Stimulated activated CD8-positive, alpha-beta memory T cell treated with anti-CD3 and anti-CD28 coated beads, Interleukin-12 subunit alpha, Interleukin-12 subunit beta, amount 100 ng/mL, for 1 hour (primary cell): ENCODE data around the gene DIO2.

Experiments used
- DNase-seq: peaks from one replicate; pipeline ENCODE4 v3.0.0-alpha.2; 2020; ENCODE audit warnings: low read depth

DIO2 gene

DNA sequence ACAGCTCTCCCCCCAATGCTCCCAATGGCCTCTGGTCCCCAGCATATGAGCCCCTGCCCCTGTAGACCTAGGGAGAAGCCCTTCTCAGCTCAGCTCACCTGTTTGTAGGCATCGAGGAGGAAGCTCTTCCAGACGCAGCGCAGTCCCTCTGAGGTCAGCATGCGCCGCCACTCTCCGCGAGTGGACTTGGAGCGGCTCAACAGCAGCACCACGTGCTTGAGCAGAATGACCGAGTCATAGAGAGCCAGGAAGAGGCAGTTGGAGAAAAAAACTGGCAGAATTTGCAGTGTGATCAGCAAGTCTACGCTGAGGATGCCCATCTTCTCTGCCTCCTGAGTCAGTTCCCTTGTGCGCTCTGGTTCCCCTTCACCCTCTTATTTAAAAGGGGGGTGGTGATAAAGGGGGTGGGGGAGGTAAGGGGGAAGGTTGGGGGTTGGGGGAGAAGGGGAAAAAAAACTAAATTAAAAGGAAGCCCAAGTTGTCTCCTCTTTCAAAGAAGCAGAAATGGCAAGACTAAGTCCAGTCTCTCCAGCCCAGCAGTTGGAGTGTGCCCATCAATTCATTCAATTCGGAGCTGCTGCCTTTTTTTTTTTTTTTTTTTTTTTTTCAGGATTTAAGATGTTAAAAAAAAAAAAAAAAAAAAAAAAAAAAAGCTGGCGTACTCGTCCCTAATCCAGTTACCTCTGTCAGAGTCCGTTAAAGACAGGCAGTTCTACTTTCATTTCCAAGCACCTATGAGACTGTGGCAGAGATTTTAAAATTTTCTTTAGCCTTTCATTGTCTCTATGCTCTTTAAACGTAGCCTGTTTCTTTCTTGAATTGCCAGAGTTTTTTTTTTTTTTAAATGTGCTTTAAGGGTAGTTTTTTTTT, at the start of gene DIO2:
Gene DIO2, minus strand, starts transcription at position 352 of the 870 bp plus-strand sequence. Its CDS starts 32 bp downstream, at position 320.
- DNase-seq = no peak

GRCh38 chr14:80260645-80261044, 49.3 kb upstream of the DIO2 start:
- DNase-seq = no peak

- DNase-seq = no peak
Observed at GRCh38 chr14:80239631-80240030, 28.3 kb upstream of the DIO2 start.

DNA sequence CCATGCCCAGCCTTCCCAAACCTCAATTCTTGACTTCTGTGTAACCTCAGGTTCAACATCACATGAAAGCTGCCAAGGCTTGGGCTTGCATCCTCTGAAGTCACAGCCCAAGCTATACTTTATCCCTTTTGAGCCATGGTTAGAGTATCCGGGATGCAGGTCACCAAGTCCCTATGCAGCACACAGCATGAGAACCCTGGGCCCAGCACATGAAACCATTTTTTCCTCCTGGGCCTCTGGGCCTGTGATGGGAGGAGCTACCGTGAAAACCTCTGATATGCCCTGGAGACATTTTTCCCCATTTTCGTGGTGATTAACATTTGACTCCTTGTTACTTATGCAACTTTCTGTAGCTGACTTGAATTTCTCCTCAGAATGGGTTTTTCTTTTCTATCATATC, 25.8 kb upstream of the DIO2 start:
- no peak for DNase-seq

DNA sequence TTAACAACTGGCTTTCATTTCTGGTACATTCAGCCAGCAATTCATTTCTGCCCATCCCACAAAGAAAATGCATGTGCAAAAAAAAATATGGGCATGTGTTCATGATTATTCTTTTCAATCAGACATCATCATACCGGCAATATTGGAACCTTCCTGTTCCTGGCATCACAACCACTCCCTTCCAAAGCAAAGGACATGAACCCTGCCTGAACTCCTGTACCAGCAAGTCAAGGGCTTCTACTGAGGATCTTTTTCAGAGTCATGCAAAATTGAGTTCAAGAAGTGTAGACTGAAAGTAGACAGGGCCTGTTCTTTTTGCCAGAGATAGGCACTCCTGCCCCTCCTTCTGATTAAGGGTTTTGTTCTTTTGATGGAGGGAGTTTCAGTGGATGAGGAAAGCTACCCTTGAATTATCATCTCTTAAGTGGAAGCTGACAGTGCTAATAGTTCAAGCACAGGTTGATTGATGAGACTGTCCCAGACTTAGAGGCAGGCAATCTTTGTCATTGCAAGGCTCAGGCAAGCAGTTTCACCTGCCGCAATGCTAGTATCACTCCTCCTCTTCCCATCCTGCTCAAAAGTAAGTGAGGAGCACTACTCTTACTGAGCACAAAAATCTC, 22.3 kb upstream of the DIO2 start:
- DNase-seq = no peak

DNA sequence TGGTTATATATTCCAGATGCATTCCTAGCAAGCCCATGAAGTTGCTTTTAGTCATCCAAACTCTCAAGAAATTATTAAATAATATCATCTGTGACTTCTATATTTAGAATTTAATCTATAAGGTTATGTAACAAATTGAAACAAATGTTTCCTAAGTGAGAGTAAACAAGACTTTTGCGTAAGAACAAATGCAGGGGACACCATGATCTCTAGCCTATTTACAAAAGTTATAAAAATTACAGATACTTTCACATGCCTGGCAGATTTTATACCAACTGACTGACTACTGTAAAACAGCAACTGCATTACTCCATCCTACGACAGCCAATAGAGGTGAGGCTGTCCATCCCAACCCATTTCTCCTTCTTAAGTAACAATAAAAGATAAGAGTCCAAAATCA, 20.4 kb upstream of the DIO2 start:
- no peak for DNase-seq

DNA sequence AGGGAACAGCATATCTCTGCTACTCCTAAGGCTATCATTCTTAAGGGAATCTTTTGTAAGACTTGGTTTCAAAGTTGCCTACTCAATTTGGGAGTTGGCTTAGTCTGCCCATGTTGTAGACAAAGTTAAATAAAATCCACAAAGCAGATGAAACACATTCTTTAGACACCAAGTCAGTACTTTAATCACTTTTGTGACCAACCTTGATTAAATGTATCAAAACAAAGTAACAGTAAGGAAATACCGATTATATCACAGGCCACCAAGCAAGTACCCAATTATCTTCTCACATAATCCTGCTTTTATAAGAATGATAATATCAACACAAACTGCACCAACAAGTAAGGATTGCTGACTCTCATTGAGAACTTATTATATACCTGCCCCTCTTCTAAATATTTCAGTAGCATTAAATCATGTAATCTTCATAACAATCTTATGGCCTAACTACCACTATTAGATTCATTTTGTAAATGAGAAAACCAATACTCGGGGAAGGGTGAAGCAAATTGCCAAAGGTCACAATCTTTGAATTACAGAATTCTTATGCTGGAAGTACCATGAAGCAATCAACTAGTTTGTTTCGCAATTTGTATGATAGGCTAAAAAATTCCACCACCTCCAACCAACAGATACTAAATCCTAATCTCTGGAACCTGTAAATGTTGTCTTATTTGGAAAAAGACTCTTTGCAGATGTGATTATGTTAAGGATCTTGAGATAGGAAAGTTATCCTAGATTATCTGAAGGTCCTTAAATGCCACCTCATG, 12.6 kb upstream of the DIO2 start:
- no peak for DNase-seq

- no peak for DNase-seq
Observed at GRCh38 chr14:80216818-80217217, 5.5 kb upstream of the DIO2 start.

- DNase-seq = no peak
Observed at GRCh38 chr14:80215756-80216581, 4.7 kb upstream of the DIO2 start.

- no peak for DNase-seq
Observed at GRCh38 chr14:80215081-80215480, 3.8 kb upstream of the DIO2 start.

DNA sequence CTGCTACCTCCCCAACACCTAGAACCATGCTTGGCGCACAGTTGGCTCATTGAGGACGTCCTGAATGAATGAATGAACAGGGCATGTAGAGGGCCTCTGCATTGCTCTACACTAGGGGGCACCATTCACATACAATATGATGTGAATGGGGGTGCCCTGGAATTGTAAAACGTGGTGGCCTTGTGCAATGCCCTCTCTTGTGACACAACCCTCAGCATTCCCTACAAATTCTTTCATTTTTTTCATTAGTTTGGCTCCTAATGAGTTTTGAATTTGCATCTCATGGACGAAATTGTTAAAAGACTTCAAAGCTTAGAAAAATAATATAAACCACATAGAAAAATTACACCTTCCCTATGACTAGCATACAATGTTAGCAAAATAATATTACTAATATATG, 2.3 kb upstream of the DIO2 start:
- DNase-seq = no peak

- no peak for DNase-seq
Observed at GRCh38 chr14:80212023-80212397, 706 bp upstream of the DIO2 start.

DNA sequence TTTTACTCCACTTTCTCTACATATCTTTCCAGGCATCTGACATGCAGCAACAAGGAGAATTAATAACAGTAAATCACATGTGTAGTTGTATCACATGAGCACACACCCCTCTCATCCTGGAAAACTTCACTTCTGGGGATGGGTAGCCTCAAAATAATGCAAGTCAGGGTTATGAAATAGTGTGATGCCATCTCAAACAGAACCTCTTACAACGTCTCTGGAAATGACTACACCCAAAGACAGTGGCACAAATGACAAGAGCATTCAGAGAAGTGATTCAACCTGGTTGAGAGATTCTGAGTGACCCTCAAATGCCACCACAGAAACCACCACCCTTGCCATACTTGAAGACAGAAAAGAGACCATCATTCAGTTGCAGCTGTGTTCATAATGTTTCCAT, 2.8 kb downstream of the DIO2 start:
- no peak for DNase-seq

DNA sequence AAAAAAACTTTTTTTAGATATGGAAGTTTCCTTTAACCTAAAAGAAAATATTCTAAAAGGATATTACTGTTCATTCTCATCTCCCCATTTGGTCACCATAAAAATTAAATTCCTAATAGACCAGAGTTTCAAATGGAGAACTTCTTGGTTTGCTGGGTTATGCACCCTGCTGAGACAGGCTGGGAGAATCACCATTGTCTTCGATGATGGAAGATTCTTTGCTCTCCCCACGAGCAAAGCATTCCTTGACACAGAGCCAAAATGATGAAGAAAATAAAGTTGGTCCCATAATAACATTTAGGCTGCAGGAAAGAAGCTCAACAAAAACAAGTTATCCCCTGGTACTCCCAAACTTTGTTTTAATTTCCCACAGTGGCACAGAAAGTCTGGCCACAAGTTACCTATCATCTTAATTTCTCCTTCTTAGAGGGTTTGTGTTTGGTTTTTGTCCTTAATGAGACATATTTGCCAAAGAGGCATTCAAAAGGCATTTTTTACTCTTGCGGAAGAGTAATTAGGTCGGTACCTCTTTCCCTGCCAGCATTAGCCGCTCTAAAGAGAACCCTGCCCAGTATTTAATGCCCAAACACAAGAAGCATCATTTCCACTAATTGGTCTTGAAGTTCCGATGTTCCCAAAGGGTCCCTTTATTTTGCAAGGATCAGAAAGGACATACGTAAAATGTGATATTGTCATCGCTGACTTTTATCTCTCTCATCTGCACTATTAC, 4.8 kb downstream of the DIO2 start:
- no peak for DNase-seq

DNA sequence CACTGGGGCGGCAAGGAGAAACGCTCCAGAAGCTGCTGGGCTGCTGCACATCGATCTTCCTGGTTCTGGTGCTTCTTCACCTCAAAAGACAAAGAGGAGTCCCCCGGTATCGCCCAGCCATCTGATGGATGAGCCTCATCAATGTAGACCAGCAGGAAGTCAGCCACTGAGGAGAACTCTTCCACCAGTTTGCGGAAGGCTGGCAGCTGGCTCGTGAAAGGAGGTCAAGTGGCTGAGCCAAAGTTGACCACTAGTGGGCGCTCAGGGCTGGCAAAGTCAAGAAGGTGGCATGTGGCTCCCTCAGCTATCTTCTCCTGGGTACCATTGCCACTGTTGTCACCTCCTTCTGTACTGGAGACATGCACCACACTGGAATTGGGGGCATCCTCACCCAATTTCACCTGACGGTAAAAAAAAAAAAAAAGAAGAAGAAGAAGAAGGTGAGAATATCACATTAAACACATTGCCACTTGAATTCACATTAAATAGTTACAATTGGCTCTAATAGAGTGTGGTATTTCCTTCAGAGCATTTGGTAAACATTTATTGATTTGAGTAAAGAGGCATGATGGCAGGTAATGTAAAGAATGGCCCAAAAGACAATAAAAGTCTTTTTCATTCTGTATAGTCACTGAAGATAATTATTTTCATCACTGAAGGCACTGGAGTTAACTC, 8.3 kb downstream of the DIO2 start:
- DNase-seq = no peak

DNA sequence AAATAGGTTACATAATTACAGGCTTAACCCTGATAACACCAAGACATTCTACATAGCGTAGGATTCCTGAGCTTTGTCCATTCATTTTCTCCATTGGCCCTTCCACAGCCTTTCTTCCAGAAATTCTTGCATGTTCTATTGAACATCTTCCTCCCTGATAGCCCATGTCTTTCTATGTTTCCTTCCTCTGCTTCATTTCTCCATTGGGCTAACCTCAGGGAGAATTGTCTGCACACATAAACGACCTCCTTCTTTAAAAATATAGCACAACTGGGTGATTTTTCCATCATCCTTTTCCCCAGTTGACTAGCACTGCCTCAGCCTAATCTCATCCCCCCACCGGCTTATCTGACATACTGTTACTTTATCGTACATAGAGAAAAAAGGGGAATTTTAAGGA, 11.2 kb downstream of the DIO2 start:
- no peak for DNase-seq

DNA sequence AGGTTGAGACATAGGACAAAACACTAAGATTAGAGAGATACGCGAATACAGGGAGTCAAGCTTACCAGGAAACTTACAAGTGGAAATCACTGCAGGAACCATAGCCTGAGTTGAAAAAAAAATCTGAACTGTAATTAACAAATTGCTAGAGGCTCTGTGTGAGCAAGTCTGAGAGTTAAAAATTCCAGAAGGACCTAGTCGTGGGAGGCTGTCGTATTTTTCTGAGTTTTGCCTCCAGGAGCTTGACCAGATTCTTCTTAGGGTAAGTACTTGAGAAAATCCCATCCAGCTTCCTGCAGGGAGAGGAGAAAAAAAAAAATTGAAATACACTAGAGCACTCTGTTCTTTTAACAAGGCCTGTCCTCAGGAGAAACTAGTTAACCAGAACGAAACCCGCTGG, 22.7 kb downstream of the DIO2 start:
- DNase-seq = no peak

DNA sequence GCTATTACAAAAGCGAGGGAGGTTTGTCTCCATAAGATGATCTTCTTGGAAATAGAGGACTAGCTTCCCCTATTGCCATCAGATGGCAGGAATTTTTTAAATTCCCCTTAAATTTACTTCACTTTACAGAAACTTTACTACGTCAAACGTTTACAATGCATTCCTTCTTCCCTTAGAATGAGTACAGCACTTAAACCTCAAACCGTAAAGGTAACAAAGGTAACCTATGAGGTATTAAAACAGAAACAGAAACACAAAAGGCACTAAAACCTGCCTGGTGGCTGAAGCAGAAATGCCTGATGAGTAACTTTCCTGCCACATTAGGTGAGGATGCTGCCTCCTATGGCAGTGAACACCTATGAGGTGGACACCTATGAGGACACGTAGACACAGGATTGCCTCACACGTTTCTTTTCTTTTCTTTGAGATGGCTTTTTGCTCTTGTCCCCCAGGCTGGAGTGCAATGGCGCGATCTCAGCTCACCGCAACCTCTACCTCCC, 25.0 kb downstream of the DIO2 start:
- DNase-seq = no peak

- no peak for DNase-seq
Observed at GRCh38 chr14:80176893-80177292, 34.4 kb downstream of the DIO2 start.

DNA sequence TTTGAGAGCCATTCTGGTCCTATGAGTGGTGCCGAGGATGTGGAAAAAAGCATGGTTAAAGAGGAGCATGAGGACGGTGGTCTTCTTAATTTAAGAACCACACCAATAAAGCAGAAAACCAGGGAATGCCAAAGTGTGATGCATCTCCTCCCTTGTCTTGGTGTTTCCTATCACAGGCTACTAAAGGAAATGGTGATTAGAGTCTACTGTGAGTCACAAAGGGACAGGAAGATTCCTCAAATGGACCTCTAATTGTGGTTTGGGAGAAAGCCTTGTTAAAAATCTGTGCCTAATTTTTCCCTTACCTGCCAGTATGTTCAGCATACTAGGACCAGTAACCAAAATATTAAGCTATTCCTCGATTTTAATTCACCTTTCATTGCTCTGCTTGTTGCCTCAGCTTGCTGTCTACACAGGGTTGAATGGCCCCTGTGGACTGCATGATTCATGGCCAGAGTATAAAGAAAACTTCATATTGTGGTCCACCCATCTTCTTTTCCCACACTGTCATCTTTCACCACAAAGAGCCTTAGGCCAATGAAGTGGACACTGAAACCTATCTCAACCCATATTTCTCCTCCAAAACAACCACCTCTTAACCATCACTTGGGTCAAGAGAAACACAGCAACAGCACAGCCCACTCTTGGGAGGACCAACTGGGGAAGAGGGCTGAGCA, 38.8 kb downstream of the DIO2 start:
- DNase-seq = no peak
